H1 (cell line): ENCODE measurements around the gene EHD4.

ENCODE experiments used
- CBX5 ChIP-seq: fragments of 300-800, 300-1000 bp; sonication (generic); IDR thresholded peaks from 2 replicates; pipeline ENCODE4 v1.7.1; 2016; ENCODE audit warnings: antibody characterized with exemption, low read length, low read depth
- JUN ChIP-seq: IDR thresholded peaks from 2 replicates; pipeline ENCODE4 v1.6.1; 2011; ENCODE audit warnings: low read depth, mild to moderate bottlenecking, improper control_type of control experiment, low read length
- MAX ChIP-seq: IDR thresholded peaks from 2 replicates; pipeline ENCODE4 v1.6.1; 2012; ENCODE audit warnings: inconsistent platforms
- POLR2AphosphoS5 ChIP-seq: IDR thresholded peaks from 2 replicates; pipeline ENCODE4 v1.6.1; 2011; ENCODE audit warnings: low read depth, low read length
- YY1 ChIP-seq: IDR thresholded peaks from 2 replicates; pipeline ENCODE4 v1.6.1; 2011; ENCODE audit warnings: low read depth, mild to moderate bottlenecking, low read length
- TF ChIP-seq, protein P1 (sequence below), 3 experiments: IDR thresholded peaks; 1 replicate in 2 of 3; 2 replicates in 1 of 3; pipeline versions ENCODE4 v1.5.1 to v1.6.1; 2011; ENCODE audit warnings: low read length in 3 of 3, mild to moderate bottlenecking in 3 of 3, inconsistent platforms in 2 of 3, low read depth in 1 of 3, moderate library complexity in 1 of 3; ENCODE audit not compliant: insufficient read depth in 1 of 3; ENCODE audit errors: control extremely low read depth in 1 of 3

DNA sequence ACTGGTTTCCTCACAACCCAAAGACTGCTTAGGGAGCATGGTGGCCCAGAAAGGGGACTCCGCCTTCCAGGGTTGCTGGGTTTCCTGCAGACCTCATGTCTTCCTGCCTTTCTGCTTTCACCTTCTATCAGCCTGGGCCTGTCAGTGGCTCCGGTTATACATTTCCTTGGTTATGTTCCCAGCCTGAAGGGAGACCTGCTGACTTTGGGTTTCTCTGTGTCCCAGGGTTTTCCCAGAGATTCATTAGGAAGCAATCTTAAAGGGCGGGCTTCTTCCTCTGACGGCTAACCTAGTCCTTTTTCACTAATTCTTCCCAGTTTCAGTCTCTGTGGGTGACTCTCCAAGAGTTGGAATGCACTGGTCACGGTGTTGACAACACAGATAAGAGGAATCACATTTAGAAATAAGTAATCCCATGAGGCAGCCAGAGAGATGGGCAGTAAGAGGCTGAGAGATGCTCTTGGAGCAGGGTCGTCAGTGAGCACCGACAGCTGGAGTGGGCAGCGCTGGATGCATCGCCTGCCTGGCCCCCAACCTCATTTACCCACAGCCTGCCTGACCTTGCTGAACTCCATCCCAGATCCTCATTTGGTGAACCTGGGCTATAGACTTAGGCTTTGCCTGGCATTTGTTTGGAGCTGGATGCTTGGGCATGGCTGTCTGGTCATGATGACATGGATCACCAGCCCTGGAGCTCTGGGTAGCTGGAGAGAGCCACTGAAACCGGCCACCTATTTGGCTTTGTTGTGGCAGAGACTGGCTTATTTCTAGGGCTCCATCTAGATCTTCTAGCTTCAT lies 10.0 kb upstream of the EHD4 start:
- TF ChIP-seq MAX (no peak), CBX5 (no peak), POLR2AphosphoS5 (no peak), YY1 (no peak), JUN (no peak)
- TF ChIP-seq, protein P1, sequence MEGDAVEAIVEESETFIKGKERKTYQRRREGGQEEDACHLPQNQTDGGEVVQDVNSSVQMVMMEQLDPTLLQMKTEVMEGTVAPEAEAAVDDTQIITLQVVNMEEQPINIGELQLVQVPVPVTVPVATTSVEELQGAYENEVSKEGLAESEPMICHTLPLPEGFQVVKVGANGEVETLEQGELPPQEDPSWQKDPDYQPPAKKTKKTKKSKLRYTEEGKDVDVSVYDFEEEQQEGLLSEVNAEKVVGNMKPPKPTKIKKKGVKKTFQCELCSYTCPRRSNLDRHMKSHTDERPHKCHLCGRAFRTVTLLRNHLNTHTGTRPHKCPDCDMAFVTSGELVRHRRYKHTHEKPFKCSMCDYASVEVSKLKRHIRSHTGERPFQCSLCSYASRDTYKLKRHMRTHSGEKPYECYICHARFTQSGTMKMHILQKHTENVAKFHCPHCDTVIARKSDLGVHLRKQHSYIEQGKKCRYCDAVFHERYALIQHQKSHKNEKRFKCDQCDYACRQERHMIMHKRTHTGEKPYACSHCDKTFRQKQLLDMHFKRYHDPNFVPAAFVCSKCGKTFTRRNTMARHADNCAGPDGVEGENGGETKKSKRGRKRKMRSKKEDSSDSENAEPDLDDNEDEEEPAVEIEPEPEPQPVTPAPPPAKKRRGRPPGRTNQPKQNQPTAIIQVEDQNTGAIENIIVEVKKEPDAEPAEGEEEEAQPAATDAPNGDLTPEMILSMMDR (IDR thresholded peaks at IDR 0.05; ENCODE audit: control extremely low read depth in 1 of 3, insufficient read depth in 1 of 3, low read depth in 1 of 3, low read length in 3 of 3): no peak
